HCT116 (cell line): ENCODE measurements around the gene BRSK2. TPM values are rescaled to one million over a fixed set of nuclear protein-coding genes. Genes with fewer than 3 reads are reported as not detected.

Experiments used
- ATAC-seq: fragments of 200-7000 bp; cut with Tn5 transposase; 2 replicates; pipeline ENCODE4 v1.9.1; 2020; ENCODE audit warnings: mild to moderate bottlenecking, moderate library complexity
- BruUV-seq: library from RNA; stranded (reverse); fragments of 400-500 nt; replicated peaks from 2 replicates; lab custom pipeline; 2021; lab: Mats Ljungman, UMichigan
- CTCF ChIA-PET: fragments of 300-600 bp; sonication (Branson Sonifier 250); formaldehyde crosslinking; loops from one replicate; lab custom pipeline; 2021; ENCODE audit warnings: antibody characterized with exemption; lab: Charles Lee
- POLR2A ChIA-PET: fragments of 300-600, 350-600 bp; sonication (Branson Sonifier 250); formaldehyde crosslinking; loops from one replicate; lab custom pipeline; 2021; ENCODE audit warnings: antibody characterized with exemption; lab: Charles Lee
- RAD21 ChIA-PET, 2 experiments: fragments of 300-600 bp; sonication (Branson Sonifier 250); formaldehyde crosslinking; loops; one replicate each; lab custom pipeline; 2023; ENCODE audit warnings: low total read pairs in 2 of 2; ENCODE audit not compliant: uncharacterized antibody in 2 of 2, unreplicated experiment in 2 of 2, low non-redundant PET in 1 of 2; lab: Charles Lee
- DNase-seq: peaks from one replicate; pipeline ENCODE4 v3.0.0-alpha.2; 2010; ENCODE audit warnings: low read depth, low spot score
- H2AFZ ChIP-seq: fragments of 200-600 bp; shearing (Covaris generic), sonication (generic); 2 replicates; pipeline ENCODE4 v1.6.1; 2017; ENCODE audit warnings: low read depth, mixed run types, mixed read lengths, antibody characterized with exemption, low read length; ENCODE audit not compliant: poor library complexity, severe bottlenecking
- H3K27ac ChIP-seq: 2 replicates; pipeline ENCODE4 v1.5.1; 2012; ENCODE audit warnings: low read depth, low read length
- H3K27me3 ChIP-seq: fragments of 200-600 bp; sonication (generic); 2 replicates; pipeline ENCODE4 v1.6.1; 2016; ENCODE audit warnings: mixed run types, low read length, mixed read lengths; ENCODE audit not compliant: insufficient read depth
- H3K36me3 ChIP-seq, 2 experiments: fragments of 200-500 bp in 1 of 2; fragments of 200-600 bp in 1 of 2; sonication (Bioruptor generic) in 1 of 2; sonication (generic) in 1 of 2; 2 replicates each; pipeline versions ENCODE4 v1.5.1 to v1.6.1; 2014 to 2016; ENCODE audit warnings: low read length in 2 of 2, inconsistent platforms in 1 of 2, mixed read lengths in 1 of 2, mixed run types in 1 of 2; ENCODE audit not compliant: insufficient read depth in 2 of 2, control insufficient read depth in 1 of 2
- H3K4me1 ChIP-seq, 2 experiments: fragments of 200-600 bp in 1 of 2; sonication (generic) in 1 of 2; 2 replicates each; pipeline versions ENCODE4 v1.5.1 to v1.6.1; 2012 to 2017; ENCODE audit warnings: low read length in 2 of 2, inconsistent platforms in 1 of 2, mild to moderate bottlenecking in 1 of 2, mixed read lengths in 1 of 2, mixed run types in 1 of 2, moderate library complexity in 1 of 2; ENCODE audit not compliant: insufficient read depth in 2 of 2, control insufficient read depth in 1 of 2
- H3K4me2 ChIP-seq: fragments of 200-600 bp; sonication (generic); 2 replicates; pipeline ENCODE4 v1.6.1; 2017; ENCODE audit warnings: mixed run types, low read length, mixed read lengths
- H3K4me3 ChIP-seq, 2 experiments: fragments of 200-600 bp in 1 of 2; sonication (generic) in 1 of 2; replicated peaks in 1 of 2; 2 replicates each; pipeline ENCODE4 v1.5.1; 2011 to 2016; ENCODE audit warnings: low read length in 2 of 2, control low read depth in 1 of 2, low read depth in 1 of 2, mild to moderate bottlenecking in 1 of 2, mixed read lengths in 1 of 2, mixed run types in 1 of 2
- H3K79me2 ChIP-seq: fragments of 200-600 bp; sonication (generic); 2 replicates; pipeline ENCODE4 v1.6.1; 2017; ENCODE audit warnings: mild to moderate bottlenecking, mixed run types, low read length, moderate library complexity, mixed read lengths; ENCODE audit not compliant: insufficient read depth
- H3K9ac ChIP-seq: fragments of 200-600 bp; sonication (generic); 2 replicates; pipeline ENCODE4 v1.6.1; 2016; ENCODE audit warnings: low read length, mixed read lengths
- H3K9me2 ChIP-seq: fragments of 200-600 bp; sonication (generic), shearing (Covaris generic); 2 replicates; pipeline ENCODE4 v1.6.1; 2017; ENCODE audit warnings: mixed run types, mild to moderate bottlenecking, moderate library complexity; ENCODE audit not compliant: insufficient read depth
- H3K9me3 ChIP-seq, 2 experiments: fragments of 200-500 bp in 1 of 2; fragments of 200-600 bp in 1 of 2; sonication (Bioruptor generic) in 1 of 2; sonication (generic) in 1 of 2; 2 replicates each; pipeline ENCODE4 v1.6.1; 2014 to 2017; ENCODE audit warnings: low read length in 2 of 2, mixed read lengths in 2 of 2, inconsistent platforms in 1 of 2, low read depth in 1 of 2, mild to moderate bottlenecking in 1 of 2, mixed run types in 1 of 2, moderate library complexity in 1 of 2; ENCODE audit not compliant: control insufficient read depth in 1 of 2, insufficient read depth in 1 of 2
- H4K20me1 ChIP-seq: fragments of 200-600 bp; sonication (generic), shearing (Covaris generic); 2 replicates; pipeline ENCODE4 v1.6.1; 2017; ENCODE audit warnings: mixed run types, mild to moderate bottlenecking, moderate library complexity; ENCODE audit not compliant: insufficient read depth
- CBX3 ChIP-seq: IDR thresholded peaks from 2 replicates; pipeline ENCODE4 v1.6.1; 2012; ENCODE audit warnings: low read depth
- EZH2 ChIP-seq: fragments of 200-600 bp; sonication (generic); IDR thresholded peaks from 2 replicates; pipeline ENCODE4 v1.6.1; 2017; ENCODE audit warnings: antibody characterized with exemption, mixed run types
- MAX ChIP-seq: IDR thresholded peaks from 2 replicates; pipeline ENCODE4 v1.6.1; 2012
- POLR2A ChIP-seq: IDR thresholded peaks from 2 replicates; pipeline ENCODE4 v1.7.0; 2011; ENCODE audit warnings: borderline replicate concordance; ENCODE audit not compliant: insufficient read depth, insufficient read length; ENCODE audit errors: extremely low read depth
- POLR2AphosphoS5 ChIP-seq: IDR thresholded peaks from 2 replicates; pipeline ENCODE4 v1.6.1; 2011; ENCODE audit warnings: mild to moderate bottlenecking, low read depth, low read length, moderate library complexity
- SIN3A ChIP-seq: IDR thresholded peaks from 2 replicates; pipeline ENCODE4 v1.6.1; 2012; ENCODE audit warnings: low read depth
- TCF7L2 ChIP-seq: IDR thresholded peaks from 2 replicates; pipeline ENCODE4 v1.7.0; 2011; ENCODE audit warnings: borderline replicate concordance, inconsistent platforms; ENCODE audit not compliant: insufficient read depth, insufficient read length; ENCODE audit errors: extremely low read depth
- ZFX ChIP-seq: fragments of 450-650 bp; IDR thresholded peaks from 2 replicates; pipeline ENCODE4 v1.6.1; 2017
- intact Hi-C: fragments of 100-400 bp; cut with micrococcal nuclease; formaldehyde crosslinking; loops from 2 replicates; pipeline ENCODE4 v1.10.0; 2022
- total RNA-seq: library from RNA; stranded (reverse); gene quantifications from one replicate; pipeline ENCODE4 v1.2.1, GENCODE V29; 2021; ENCODE audit not compliant: unreplicated experiment

Gene BRSK2
- total RNA-seq, 1 experiment from 2014 or later: 14.0 TPM

- BruUV-seq: no TSS peak
- intact Hi-C loops: no loop called here
- H3K9me2 ChIP-seq: no peaks in the 10 kb centered on the region
- TF ChIP-seq POLR2A: no peak
- no peak for TF ChIP-seq ZFX
- no peak for TF ChIP-seq CBX3
- no peak for TF ChIP-seq TCF7L2
- TF ChIP-seq POLR2AphosphoS5: no peak
- no peak overlapping the region for H3K4me3 ChIP-seq
- H3K79me2 ChIP-seq: no peaks in the 10 kb centered on the region
- no peaks in the 10 kb centered on the region; a peak in 1 of 4 replicates for H3K9me3 ChIP-seq
- ChIA-PET RAD21 (no interaction called here), POLR2A (no interaction called here), CTCF (no interaction called here)
- H3K27ac ChIP-seq: no peak overlapping the region
- no peaks in the 10 kb centered on the region for H4K20me1 ChIP-seq
- H3K27me3 ChIP-seq: no peaks in the 10 kb centered on the region
- H3K36me3 ChIP-seq: no peaks in the 10 kb centered on the region
- H3K4me2 ChIP-seq: 0 out of 2 replicates have a peak overlapping the region, but pooled peaks have one; percentile 89
- H3K9ac ChIP-seq: no peak overlapping the region
- no peak overlapping the region for H2AFZ ChIP-seq
- peaks cover 13 to 25% of the 10 kb centered on the region in 2 experiments for H3K4me1 ChIP-seq
- no peak for ATAC-seq
- DNase-seq: no peak
Observed at GRCh38 chr11:1384199-1384970, 5.3 kb upstream of the BRSK2 start.

- Histone ChIP-seq H2AFZ (no peak overlapping the region), H3K27ac (no peak overlapping the region), H3K9ac (no peak overlapping the region), H3K4me2 (no peak overlapping the region), H3K79me2 (peaks cover 5% of the 10 kb centered on the region; the same call in 1 of the 2 replicates), H3K4me1 (peaks cover 13 to 32% of the 10 kb centered on the region in 2 experiments), H3K9me3 (no peaks in the 10 kb centered on the region), H3K9me2 (no peaks in the 10 kb centered on the region), H4K20me1 (no peaks in the 10 kb centered on the region), H3K27me3 (no peaks in the 10 kb centered on the region), H3K4me3 (no peak overlapping the region), H3K36me3 (no peaks in the 10 kb centered on the region)
- RAD21 ChIA-PET: no interaction called here
- no TSS peak for BruUV-seq
- TF ChIP-seq MAX (no peak), EZH2 (no peak), SIN3A (no peak), ZFX (no peak)
- CTCF ChIA-PET: no interaction called here
- ATAC-seq: no peak
- intact Hi-C loops: no loop called here
- DNase-seq: no peak
- POLR2A ChIA-PET: no interaction called here
Observed at GRCh38 chr11:1387521-1387920, 2.2 kb upstream of the BRSK2 start.
